SHP77 treated with DMSO at 0.1 percent for 48 hours (cell line): Measurements from ENCODE around the gene ELL.

Experiments
- DNase-seq: peaks from one replicate; lab custom pipeline; 2025; lab: John Stamatoyannopoulos, UW

Gene ELL

DNA sequence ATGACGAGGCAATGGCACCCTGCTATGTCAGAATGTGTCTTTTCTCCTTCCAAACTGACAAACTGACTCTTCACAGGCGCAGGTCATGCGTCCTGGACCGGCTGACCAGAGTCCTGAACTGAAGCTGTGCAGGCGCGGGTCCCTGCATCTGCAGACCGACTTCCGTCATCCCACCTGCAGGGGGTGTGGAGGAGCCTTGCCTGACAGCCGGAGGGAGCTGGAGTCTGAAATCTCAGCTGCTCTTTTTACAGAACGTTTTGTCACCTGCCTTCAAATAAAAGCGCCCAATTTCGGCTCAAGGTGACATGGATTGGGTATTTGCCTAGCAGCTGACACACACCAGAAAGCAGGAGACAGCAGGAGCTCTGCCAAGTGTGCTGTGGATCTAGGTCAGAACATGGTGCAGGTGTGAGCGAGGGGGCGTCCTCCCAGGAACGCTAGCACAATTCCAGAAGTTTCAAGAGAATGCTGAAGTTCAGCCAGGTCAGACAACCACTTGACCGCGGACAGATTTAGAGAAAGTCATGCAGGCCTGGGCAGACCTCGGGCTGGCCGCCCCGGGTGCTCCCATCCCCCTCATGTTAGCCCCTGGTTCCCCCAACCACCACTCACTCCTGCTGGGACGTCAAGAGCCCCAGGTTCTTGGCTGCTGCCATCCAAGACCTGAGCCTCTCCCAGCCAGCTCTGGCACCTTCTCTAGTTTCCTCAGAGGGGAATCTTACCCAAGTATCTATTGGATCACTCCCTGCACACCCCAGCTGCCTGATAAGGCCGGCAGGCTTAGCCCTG lies 32.8 kb downstream of the ELL start:
- peak; percentile 89 for DNase-seq

DNA sequence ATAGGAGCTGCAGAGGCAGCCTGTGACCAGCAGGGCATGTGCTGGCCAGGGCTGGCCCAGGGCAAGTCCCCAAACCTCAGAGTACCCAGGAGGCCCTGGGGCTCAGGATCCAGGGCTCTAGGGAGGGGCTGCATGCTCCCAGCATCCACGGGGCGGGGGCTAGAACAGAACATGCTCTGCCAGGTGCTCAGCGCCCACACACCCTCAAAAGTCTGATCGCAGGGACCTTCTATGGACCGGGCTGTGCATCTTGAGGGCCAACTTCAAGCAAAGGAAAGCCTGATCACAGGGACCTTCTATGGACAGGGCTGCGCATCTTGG lies 33.5 kb downstream of the ELL start:
- no peak for DNase-seq

DNA sequence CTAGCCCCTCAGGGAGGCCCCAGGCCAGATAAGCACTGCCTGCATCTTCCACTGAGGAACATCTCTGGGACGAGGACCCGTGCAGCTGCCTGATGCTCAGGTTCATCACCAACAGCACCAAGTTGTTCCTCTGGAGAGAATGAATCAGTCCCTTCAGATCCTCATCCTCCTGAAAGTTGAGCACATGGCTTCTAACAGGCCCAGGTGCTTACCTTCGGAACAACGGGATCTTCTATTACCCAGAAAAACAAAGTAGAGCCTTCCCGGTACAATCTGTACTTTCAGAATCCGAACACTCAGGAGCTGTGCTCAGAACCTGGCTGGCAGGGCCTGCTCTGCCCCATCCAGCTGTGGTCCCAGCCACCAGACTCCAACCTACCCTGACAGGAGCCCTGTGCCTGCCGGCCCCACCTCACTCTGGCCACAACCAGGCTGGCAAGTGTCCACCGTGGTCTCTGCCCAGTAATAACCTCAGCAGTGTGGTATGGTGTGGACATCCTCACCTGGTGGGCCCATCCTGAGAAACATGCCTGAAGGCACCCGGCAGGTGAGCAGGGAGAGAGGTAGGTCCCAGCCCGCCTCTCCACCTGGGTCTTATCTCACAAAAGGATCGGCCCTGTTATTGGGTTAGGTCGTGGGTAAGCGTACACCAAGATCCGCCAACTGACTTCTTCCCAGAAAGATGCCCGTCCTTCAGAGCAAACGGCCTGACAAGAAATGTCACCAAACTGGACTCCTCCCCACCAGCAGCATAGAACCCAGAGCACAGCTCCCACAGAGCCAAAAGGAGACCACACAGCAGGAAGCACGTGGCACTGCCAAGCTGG lies 34.1 kb downstream of the ELL start:
- no peak for DNase-seq

DNA sequence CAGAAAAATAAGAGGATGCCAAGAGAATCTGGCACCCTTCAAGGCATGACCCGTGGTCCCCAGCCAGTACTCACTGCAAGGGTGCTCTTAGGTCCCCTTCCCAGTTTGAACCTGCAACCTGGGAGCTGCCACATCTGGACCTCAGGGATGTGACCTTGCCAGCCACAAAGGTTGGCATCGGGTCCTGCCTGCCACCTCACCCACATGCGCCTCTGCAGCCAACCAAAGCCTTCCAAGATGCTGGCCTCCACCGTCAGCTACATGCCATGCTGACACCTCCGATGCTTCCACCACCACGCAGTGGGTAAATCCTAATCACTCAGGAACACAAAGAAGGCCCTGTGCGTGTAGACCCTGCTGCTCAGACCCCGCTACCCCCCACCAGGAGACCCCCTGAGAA lies 35.1 kb downstream of the ELL start:
- DNase-seq = no peak

DNA sequence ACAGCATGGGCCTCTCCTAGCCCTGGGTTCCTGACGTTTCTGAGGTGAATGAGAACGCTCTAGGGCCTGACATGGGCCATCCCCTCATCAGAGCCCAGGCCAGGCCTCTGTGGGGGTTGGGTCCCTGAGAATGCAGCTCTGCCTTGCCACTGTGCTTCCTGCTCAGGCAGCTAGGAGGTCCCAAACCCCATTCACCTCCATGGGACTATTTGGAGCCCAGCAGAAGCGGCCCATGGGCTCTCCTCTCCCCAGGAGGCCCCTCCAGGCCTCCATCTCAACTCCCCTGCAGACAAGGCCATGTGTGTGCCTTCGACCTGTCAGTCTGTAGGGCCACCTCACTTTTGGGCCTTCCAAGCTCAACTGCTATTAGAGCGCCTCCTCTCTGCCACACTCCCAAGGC lies 36.9 kb downstream of the ELL start:
- no peak for DNase-seq

DNA sequence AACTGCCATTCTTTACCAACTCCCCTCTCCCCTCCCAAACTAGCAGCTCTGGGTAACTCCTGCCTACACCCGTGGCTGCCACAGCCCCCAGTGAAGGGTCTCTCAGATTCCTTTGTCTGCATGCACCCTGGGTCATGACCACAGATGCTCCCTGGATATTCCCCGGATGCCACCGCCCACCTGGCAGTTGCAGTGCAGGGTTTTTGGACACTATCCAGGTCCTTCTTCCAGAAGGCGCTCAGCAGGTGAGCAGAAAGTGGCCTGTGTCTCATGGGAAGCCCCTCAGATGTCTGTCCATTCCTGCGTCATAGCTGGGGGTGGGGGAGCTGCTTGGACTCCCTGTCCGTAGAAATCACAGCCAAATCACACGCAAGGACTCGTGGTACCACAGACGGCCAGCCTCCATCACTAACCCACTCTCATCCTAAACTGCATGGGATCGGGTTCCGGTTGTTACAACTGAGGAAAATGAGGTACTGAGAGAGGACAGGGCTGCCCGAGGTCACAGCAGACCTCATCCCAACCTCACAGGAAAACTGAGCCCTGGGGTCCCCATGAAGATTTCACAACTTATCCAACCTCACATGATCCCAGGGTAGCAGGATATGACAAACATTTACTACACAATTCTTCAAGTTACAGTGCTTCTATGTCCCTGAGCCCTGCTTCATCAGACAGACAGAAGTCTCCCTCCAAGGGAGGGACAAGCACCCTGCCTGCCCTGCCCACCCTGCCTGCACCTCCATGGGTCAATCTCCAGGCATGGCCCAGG lies 38.6 kb downstream of the ELL start:
- DNase-seq = peak; percentile 68

DNA sequence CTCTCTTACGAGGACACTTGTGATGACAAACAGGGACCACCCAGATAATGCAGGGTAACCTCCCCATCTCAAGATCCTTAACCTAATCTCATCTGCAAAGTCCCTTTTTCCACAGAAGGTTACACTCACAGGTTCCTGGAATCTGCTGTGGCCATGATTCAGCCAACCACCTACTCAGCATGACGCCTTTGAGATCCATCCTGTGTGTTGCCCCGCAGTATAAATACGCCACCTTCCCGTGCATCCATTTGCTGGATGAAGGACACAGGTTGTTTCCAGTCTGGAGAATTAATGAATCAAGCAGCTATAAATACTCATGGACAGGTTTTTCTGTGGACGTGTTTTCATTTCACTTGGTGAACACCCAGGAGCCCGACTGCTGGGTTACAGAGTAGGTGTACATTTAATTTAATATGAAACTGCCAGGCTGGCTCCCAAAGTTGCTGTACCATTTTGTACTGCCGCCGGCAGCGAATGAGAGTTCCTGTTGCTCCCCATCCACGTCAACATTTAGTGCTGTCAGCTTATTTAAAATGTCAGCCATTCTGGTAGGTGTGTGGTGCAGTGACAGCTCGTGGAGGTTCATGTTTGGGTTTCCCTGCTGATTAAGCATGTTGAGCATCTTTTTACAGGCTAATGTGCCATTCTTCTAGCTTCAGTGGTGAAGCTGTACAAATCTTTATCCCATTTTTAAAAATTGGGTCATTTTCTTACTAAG lies 40.2 kb downstream of the ELL start:
- DNase-seq = no peak

DNA sequence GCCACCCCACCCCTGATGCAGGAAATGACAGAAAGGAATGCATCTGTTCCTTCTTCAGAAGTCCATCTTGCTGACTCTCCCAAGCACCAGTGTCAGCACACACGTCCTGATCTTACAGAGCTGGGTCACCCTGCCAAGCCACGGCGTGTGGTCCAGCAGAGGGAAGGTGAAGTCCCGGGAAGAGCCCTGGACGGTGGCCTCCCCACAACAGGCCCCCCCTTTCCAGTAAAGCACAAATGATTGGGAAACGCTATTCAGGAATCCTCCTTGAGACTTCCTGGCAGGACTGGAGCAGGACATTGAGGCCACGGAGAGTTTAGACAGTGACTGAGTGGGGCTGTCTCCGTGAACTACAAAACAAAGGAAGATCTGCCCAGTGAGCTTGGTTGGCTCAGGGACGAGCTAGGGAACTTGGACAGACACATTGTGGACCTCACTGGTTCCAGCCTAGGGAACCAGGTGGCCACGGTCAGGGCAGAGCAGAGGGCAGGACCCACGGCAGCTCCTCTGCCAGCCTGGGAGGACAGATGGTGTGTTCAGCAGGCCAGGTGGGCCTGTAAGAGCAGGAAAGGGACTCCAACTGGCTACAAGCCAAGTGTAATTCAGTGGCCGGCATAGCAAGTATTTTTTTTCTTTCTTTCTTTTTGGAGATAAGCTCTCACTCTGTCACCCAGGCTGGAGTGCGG lies 41.7 kb downstream of the ELL start:
- peak; percentile 69 for DNase-seq

DNA sequence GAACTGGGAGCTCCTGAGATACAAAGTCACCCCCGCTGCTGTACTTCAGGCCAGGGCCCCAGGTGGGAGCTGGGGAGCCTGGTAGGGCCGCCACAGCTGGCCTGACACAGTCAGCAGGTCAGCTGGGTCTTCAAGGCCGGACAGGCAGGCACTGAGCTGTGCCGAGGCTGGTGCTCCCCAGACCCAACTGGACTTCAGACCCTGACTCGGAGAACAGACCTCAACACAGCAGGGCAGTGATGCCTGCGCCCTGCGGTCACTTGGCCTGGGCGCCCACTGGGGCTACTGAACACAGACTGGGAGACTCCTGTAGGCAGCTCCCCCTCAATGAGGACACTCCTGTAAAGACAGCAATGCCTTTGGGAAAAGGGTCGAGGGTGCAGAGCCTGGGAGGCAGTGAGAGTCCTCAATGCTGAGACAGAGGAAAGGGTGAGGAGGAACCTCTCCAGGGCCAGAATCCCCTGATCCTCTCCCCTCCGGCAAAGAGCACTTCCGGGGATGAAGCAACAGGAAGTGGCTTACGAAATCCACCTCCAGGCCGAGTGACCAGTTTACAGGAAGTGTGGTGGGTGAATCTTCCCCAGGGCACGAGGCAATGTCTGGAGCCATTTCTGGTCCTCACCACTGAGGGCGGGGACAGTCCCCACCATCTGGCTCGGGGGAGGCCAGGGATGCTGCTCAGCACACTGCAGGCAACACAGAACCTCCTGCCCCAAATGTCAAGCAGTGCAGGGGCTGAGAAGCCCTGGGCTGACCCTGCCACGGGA lies 43.1 kb downstream of the ELL start:
- DNase-seq = peak; percentile 83

DNA sequence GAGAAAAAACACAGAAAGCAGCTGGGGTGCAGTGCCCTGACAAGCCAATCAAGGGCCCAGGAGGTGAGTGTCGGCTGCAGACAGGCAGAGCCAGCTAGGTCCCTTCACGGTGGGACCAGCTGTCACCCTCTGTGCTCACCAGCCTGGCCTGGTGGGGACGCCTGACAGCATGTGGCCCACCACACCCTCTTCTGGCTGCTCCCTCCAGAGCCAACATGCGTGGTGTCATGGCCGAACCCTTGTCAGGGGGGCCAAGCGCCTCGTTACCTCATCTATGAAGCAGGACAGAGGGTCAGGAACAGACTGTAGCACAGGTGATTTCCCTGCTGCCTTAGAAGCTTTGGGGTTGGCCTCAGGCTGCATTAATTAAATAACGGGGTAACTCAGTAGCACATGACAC lies 43.9 kb downstream of the ELL start:
- DNase-seq = no peak

DNA sequence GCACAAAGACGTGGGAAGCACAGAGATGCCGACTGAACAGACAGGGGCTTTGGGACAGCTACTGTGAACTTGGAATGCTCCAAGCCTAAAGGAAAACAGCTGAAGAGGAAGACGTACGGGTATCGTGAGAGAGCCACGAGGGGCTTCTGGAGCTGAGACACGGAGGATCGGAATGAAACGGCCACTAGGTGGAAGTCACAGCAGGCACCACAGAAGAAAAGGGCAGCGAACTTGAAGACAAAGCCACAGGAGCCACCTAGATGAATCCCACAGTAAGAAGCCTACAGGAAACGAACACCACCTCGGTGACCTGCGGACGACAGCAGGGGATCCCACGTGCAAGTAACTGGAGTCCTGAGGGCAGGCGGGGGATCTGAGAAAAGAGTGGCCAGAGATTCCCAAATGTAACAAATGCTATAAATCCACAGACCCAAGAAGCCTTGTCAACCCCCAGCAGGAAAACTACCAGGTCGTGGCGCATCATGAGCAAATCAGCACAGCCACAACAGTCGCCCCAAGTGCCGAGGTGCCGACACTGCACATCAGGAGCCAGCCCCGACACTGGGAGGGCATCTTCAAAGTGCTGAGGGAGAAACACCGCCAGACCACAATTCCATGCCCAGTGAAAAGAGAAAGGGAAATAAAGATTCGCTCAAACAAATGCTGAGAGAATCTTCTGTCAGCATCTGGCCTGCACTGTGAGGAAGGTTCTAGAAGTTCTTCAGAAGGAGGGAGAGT lies 44.7 kb downstream of the ELL start:
- no peak for DNase-seq

DNA sequence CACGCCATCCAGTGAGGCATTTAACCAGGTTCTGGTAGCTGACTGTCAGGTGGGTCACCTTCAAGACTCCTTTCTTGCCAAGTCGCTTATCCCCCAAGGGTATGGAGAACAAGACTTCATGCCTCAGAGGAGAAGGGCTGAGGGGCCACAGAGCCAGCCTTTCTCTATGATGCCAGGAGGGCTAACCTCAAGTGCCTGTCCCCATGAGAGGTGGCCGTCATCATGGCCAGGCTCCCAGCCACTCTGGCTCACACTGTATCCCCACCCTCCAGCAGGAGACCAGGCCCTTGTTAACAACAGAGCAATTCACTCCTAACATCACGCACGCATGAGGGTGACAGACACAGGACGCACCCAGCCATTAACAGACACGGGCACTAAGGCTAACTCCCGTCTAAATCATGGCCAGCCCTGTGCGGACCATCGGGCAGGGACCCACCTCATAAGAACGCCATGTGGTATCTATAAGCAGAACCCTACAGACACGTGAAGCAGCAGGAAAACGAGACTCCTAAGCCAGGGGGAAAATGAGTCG lies 45.3 kb downstream of the ELL start:
- DNase-seq = no peak

DNA sequence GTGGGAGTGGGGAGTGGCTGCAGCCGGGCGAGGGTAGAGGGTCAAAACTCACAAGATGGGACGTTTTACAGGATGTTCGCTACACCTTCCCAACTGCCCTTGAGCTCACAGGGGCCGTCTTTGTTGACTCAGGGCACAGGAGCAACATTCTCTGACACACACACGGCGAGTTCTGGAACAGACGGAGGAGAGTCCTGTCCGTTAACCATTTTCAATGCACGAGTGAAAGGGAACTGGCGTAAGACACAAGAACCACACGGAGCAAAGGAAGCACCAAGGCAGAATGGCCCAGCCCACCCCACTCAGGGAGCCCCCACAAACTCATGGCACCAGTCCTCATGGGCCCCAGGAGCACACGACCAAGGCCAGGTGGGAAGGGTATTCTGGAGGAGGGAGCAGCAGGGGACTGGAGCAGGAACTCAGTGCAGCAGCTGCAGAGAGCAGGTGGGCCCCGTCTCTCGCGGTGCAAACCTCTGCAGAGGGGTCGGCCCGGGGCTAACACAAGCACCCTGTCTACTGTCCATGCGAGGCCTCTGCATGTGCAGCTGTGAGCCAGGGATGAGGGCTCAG lies 46.0 kb downstream of the ELL start:
- DNase-seq = peak; percentile 68

DNA sequence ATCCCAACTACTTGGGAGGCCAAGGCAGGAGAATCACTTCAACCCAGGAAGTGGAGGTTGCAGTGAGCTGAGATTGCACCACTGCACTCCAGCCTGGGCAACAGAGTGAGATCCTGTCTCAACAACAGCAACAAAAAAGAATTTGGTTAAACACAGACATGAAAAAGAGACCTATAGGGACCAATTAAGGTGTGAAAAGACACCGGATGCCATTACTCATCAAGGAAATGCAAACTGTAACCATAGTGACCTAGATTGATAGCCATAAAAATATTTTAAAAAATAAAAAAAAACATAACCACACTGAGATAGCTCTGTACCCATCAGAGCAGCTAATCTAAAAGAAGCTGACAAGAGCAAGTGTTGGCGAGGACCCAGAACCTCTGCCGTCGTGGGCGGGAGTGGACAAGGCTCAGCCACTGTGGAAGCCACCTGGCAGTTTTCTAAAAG lies 46.8 kb downstream of the ELL start:
- no peak for DNase-seq

DNA sequence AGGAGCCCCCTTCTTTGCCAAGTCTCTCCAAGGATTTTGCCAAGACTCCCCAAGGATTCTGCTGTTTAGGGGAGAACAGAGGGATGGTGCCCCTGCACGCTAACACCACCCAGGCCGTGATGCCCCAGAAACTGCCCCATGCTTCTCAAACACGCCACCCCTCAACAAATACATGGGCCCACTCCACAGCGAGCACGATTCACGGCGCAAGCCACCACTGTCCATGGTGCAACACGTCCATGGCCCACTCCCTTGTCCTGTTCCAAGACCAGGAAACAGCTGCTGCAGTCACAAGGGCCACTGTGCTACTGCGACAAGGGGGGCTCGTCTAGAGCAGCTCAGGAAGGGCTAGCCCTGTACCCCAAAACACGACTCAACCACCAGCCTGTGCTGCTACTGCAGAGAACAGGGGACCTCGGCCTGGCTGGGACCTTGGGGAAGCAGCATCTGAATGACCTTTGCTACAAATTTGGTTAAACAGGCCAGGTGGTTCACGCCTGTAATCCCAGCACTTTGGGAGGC lies 47.4 kb downstream of the ELL start:
- DNase-seq = no peak

DNA sequence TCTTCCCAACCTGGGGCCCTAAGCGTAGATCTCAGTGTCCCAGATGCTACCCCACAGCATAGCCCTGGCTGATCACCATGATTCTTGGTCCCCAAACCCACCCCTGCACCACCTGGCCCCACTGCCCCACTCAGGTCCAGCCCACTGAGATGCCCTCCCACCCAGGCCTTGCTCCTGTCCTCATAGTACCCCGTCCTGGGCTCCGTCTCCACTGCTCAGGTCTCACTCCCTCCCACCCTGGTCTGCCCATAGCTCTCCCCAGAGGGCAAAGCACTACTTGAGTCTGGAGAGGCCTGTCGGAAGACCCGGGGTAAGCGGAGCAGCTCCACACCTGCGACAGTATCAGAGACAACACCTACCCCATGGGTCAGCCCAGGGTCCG lies 48.2 kb downstream of the ELL start:
- DNase-seq = no peak

DNA sequence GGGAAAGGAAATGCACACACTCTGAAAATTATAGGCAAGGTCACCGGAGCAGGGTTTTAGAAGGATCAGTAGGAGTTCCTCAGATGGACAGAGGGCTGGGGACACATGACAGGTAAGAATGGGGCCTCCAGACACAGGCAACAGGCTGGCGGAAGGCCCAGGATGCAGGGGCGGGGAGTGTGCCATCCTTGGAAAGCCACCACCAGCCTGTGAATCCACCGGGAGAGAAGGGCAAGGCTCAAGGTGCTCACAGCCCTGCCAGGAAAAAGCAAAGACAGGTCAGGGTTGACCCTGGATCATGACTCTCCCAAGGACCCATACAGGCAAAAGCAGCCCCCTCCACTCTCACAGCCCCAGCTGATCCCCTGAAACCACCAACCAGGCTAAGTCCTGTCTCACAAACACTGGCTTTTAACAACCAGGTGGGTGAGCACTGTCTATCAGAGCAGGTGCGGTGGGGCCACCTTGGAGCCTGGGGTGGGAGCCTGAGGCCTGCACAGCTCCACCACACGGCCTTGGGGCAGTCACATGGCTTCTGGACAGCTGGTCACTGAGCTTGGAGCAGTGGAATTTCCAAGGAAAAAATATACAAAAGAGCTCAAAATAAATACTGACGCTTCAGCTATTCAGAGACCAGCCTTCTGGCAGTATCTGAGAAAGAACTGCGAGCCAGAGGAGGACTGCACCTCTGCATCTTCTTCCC lies 48.7 kb downstream of the ELL start:
- no peak for DNase-seq

DNA sequence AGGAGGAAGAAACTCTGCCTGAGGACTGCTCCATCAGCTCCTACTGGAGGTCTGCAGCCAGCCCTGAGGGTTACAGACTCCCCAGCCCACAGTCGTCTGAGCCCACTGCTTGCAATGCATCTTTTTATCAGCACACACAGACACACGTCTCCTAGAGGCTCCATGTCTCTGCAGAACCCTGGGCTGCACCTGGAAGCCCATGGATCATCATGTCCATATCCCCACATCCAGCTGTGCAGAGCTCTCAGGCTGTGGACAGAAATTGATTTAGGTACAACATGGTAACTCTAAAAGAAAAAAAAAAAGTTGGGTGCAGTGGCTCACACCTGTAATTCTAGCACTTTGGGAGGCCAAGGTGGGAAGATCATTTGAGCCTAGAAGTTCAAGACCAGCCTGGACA lies 51.1 kb downstream of the ELL start:
- DNase-seq = no peak
